ENCODE results near the gene STUB1.

Gene STUB1

DNA sequence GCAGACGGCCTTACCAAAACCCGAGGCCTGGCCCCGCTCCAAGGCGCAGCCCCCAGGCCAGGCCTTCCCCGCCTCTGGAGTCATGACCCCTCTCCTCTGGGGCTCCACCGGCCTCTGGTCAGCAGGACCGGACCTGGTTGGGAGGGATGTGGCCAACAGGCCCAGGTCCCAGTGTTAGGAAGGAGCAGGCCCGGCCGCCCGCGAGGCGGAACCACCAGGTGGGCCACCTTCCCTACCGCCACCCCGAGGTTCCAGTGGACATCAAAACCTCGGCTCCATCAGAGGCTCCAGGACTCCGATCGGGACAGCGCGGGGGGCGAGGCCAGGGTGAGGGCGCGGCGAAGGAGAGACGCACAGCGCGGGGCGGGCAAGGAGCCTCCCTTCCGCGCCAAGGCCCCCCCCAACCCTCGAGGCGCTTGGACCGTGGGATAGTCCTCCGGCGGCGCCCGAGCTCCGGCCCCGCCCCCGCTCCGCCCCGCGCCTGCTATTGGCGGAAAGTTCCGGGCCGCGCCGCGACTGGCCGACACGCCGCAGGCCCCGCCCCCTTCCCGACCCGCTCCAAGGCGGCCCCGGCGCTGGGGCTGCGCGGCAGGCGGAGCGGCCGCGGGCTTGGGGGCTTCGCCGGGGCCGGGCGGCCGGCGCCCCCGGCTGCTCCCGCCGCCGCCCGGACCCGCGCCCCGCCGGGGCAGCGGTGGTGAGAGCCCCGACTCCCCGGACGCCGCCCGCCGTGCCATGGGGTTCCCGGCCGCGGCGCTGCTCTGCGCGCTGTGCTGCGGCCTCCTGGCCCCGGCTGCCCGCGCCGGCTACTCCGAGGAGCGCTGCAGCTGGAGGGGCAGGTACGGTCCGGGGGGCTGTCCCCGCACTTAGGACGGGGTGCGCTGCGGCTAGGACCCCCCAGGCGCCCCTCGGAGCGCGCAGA is 34.6 kb downstream of the STUB1 start, which contains the start of gene METRN:
TSS of gene METRN (plus strand) at position 561 of the 919 bp plus-strand sequence. CDS start at position 733, 172 bp downstream.
- DNase-seq = peak; percentile 75 to 80

DNA sequence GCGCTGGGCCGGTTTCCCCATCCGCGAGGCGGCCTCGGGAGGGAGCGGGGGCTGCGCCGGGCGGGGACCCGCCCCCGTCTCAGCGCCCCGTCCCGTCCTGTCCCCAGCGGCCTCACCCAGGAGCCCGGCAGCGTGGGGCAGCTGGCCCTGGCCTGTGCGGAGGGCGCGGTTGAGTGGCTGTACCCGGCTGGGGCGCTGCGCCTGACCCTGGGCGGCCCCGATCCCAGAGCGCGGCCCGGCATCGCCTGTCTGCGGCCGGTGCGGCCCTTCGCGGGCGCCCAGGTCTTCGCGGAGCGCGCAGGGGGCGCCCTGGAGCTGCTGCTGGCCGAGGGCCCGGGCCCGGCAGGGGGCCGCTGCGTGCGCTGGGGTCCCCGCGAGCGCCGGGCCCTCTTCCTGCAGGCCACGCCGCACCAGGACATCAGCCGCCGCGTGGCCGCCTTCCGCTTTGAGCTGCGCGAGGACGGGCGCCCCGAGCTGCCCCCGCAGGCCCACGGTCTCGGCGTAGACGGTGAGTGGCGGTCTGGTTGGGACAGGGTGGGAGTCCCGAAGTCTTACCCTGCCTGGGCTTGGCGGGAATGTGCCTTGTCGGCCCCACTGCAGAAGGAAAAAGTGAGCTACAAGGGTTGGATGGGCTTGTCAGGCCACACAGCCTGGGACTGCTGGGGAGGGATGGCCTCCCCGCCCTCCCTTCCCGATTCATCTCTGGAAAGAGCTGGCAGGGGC is 35.4 kb downstream of the STUB1 start:
- peak in 1 of 2 experiments; percentile 48 for DNase-seq

DNA sequence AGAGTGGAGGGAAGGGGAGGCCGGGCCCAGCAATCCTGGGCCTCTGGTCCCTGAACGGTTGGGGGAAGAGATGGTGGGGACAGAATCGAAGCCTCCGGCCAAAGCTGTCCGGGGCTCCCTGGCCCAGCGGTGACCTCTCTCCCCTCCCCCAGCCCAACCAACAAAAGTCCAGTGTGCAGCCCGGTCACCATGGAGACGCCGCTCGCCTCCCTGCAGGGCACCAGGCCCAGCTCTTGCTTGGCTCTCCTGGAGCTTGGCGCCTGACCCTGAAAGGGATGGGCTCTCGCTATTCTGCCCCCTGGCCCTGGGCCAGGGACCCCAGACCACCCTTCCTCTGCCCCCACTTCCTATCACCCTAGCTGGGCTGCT is 36.0 kb downstream of the STUB1 start:
- no peak for DNase-seq

DNA sequence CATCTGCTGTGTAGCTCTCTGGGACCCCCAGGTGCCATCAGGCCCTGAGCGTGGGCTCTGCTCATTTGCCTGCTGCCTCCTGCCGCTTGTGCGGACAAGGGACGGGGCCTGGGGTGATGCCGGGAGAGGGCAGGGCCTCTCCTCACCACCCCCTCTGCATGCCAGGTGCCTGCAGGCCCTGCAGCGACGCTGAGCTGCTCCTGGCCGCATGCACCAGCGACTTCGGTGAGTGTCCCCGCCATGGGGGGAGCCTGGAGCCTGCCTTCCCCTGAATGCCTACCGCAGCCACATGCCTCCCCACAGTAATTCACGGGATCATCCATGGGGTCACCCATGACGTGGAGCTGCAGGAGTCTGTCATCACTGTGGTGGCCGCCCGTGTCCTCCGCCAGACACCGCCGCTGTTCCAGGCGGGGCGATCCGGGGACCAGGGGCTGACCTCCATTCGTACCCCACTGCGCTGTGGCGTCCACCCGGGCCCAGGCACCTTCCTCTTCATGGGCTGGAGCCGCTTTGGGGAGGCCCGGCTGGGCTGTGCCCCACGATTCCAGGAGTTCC is 36.6 kb downstream of the STUB1 start:
- no peak for DNase-seq

DNA sequence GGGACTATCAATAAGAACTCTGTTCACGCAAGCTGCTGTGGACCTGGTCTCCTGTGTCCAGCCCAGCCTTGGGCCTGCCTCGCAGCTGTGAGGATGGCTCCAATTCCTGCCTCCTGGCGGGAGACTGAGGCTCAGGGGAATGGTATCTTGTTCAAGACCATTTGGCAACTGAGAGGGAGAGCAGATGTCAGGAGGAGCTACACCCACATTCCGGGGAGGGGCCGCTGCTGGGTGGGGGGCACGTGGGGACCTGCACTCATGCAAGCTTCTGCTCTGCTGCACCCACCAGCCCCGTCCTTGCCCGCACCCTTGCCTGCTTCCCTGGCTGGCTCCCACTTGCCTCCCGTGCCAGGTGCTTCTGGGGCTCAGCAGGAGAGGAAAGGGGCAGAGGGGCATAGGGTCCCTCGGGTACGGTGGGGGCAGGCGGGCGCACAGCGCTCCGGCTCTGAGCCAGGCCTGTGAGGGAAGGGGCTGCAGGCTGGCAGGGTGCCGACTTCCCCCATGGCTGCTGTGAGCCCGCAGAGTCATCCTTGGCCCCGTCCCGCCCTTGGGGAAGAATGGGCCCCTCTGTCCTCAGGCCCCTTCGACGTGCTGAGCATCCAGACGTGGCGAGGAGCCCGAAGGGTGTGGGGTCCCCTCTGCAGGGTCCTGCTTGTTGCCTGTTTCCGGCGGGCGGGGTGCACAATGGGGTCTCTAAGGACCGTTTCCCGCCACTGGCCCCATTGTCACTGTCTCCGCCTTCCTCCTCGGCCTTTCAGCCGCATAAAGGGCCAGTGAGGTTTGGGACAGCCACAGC is 37.4 kb downstream of the STUB1 start:
- no peak for DNase-seq

DNA sequence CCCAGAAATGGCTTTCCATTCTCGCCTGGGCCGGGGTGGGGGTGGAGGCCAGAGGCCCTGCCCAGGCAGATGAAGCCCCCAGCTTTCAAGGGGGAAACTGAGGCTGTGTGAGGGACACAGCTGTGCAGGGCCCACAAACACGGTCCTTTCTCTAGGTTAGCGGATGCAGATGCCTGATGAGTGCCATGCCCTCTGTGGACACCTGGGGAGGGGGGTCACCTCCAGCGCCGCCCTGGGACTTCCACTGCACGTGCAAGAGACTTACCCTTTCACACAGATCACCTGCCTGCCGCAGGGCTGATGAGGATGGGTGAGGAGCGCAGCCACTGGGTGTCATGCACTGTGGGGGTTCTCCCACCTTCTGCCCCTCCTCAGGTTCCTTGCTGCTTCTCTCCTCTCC is 38.2 kb downstream of the STUB1 start:
- no peak for DNase-seq

DNA sequence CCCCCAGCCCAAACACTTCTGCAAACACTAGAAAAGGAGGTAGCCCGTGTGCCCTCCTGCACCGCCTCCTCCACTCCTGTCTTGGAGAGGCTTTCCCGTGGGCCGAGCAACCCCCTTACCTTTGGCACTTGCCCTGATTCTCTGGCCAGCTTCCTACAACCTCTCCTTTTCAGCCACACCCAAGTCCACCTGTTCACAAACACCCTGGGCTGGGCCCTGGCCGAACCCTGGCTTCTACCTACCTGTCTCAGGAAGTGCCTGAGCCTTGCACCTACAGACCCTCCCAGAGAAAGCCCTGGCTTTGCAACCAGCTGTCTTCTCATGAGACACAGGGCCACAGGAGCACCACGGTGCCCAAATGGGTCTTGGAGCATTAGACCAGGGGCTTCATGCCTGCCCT is 38.7 kb downstream of the STUB1 start:
- no peak for DNase-seq

DNA sequence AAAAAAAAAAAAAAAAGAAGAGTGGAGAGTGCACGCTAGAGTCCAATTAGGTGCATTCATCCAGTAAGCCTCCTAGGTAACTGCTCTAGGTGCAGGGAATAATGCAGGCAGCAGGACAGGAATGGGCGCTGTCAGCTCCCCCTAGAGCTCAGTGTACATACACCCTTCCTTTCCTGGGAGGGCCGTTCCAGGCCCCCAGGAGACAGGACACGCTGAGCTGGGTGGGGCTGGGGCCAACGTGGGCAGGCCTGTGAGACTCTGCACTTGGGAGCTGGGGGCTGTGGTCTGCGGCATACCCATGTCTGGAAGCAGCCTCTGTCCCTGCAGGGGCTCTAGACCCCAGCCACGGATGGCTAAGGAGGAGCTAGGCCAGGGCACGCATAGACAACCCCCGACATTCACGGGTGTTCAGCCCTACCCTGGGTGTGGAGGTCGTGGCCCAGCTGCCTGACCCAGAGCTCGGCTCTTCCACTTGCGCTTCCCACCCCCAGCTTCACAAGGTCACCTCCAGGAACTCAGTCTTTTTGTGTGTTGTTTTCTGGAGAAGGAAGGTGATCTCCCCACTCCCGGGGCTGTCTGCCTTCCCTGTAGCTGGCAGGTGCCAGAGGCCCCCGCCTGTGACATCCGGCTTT is 39.7 kb downstream of the STUB1 start:
- peak in 1 of 2 experiments; percentile 58 for DNase-seq

DNA sequence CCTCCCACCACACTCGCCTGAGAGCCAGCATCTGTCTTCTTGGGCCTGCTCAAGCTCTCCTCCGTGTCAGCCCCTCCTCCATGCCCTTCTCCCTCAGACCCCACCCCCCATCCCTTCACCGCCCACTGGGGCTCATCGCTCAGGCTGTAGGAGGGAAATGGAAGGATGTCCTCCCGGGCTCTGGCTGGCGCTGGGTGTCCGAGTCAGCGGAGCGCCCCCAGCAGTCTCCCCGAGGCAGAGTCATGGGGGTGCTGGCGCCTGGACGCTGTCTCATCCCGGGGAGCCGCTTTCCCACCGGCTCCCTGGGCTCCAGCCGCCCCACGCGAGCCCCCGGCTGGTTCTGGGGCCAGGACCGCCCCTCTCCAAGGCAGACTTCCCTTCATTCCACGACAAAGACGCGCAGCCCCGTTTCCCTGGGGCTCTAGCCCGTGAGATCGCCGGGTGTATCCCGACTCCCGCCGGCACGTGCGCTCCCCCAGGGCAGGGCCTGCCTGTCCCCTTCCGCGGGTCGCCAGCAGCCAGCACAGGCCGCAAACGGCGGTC is 40.3 kb downstream of the STUB1 start:
- peak; percentile 85 to 93 for DNase-seq

DNA sequence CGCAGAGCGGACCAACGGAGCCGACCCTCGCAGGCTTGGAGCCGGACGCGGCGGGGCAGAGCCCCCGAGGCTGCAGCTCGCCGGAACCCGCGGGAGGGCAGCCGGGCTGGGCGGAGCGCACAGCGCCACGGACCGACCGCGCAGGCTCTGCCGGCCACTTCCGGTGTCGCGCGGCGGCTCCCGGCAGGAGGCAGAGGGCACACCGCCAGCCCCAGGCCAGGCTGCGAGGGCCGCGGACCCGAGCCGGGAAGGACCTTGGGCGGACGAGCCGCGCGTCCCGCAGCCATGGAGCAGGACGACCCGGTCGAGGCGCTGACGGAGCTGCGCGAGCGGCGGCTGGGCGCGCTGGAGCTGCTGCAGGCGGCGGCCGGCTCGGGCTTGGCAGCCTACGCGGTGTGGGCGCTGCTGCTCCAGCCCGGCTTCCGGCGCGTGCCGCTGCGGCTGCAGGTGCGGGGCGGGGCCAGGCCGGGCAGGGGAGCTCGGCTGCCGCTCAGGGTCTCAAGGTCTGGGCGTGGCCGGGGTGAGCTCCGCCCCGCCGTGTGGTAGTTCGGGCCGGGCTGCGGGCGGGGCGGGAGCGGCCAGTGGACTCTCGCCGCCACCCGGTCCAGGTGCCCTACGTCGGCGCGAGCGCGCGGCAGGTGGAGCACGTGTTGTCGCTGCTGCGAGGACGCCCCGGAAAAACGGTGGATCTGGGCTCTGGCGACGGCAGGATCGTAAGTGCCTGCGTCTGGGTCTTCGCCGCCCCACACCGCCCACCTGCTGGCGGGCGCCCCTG is 41.0 kb downstream of the STUB1 start, which contains the start of gene ANTKMT:
TSS of gene ANTKMT (plus strand) at position 157 of the 775 bp plus-strand sequence. CDS start at position 286, 129 bp downstream.
- DNase-seq = peak; percentile 53 to 86

DNA sequence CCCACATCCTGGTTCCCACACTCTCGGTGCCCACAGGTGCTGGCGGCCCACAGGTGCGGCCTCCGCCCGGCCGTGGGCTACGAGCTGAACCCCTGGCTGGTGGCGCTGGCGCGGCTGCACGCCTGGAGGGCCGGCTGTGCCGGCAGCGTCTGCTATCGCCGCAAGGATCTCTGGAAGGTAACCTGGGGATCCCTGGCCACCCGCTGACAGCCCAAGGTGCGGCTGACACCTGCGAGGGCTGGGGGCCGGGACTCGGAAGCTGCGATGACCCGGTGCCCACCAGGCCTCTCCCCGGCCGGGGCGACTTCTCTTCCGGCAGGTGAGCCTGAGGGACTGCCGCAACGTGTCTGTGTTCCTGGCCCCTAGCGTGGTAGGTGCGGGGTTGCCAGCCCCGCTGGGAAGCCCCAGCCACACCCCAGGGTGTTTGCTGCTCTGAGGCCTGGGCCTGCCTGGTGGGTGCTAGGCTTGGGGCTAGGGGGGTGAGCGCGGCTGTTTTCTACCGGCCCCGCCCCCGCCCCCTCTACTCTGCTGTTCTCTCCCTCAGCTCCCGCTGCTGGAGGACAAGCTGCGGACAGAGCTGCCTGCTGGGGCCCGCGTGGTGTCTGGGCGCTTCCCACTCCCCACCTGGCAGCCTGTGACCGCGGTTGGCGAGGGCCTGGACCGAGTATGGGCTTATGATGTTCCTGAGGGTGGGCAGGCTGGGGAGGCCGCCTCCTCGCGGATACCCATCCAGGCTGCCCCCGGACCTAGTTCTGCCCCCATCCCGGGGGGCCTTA is 41.7 kb downstream of the STUB1 start:
- no peak for DNase-seq

DNA sequence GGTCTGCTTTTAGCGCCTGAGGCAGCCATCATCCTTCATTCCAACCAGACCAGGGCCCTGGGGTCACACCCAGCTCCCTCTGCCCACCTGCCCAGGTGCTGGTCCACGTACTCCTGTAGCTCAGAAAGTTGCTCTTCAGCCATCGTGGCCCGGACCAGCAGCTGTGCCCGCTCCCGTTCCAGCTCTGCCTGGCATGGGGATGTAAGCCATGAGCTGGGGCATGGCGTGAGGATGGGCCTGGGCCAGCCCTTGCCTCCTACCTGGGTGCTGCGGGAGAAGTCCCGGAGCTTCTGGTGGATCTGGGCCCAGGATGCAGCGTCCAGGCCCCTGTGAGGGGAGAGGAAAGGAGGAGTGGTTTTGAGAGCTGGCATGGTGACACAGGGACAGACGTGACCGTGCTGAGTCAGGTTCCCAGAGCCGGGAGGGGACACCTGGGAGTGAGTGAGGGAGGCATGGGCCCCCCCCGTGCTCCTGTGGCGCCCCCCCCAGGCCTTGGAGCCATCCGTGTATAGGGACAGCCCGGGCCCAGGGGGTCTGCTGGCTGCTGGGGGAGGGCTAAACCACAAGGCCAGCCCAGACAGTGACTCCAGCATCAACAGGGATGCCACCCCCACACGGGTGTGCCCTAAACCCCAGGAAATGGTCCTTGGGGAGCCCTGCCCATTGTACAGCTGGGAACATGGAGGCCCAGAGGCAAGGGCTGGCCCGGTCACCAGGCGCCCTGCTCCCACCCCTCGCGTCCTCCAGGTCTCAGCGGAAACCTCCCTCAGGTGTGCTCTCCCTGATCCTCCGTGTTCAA is 42.8 kb downstream of the STUB1 start:
- DNase-seq = no peak

DNA sequence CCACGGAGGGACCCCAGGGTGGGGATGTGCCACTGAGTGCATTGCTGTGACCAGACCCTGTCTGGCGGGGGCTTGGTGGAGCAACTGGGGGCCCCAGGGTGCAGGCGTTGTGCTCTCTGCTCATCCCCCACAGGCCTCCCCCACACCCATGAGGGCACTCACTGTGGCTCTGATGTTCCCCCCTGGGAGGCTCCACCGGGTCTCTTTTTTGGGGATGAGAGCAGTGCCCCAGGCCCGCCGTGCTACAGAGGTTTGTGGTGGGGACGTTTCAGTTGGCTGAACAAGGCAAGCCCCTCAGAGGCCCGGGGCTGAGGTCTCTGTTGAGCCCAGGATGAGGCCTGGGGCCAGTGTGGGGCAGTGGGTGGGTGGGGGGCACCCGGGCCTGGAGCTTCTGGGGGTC is 43.5 kb downstream of the STUB1 start:
- no peak for DNase-seq

DNA sequence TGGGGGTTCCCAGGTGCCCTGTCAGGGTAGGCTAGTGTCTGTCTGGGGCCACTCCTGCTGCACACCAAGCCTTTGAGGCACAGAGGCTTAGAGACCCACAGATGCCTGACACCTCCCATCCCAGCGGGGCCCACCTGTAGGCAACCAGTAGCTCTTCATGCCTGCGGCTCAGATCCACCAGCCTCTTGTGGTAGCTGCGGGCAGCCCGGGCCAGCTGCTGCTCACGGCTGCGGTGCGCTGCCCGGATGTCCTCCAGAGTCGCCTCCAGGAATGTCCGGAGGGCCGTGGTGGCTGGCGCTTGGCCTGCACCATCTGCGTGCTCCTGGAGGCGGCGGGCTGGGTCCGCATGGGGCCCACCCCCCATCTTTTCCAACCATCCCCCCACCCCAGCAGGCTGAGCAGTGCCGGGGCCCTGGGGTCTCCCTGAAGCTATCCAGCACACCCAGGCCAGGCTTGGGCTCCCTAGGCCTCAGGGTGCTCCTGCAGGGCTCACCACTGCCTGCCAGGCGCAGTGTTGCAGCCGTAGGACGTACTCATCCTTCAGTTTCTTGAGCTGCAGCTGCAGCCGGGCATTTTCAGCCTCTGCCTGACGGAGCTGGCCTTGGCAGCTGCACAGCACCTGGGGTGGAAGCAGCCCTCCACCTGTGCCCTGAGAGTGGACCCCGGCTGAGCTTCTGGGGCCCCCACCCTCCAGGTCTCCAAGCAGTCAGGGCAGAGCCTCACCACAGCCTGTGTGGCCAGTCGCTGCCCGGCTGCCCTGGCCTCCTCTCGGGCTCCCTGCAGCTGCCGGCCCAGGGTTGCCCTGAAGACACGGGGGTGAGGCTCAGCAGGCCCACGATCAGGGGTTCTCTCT is 44.2 kb downstream of the STUB1 start:
- DNase-seq = no peak

DNA sequence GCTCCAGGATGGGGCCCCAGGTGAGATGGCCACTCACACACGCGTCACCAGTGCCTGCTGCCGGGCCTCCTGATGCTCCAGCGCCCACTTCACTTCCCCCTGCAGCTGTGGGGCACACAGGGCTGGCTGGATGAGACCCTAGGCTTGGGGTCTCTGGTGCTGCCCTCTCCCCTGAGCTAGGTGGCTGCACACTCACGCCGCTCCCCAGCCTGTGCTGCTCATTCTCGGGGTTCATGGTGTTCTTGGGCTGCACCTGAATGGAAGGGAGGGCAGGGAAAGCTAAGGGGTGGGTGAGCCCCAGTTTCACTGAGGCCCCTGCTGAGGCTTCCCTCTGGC is 44.8 kb downstream of the STUB1 start:
- no peak for DNase-seq

DNA sequence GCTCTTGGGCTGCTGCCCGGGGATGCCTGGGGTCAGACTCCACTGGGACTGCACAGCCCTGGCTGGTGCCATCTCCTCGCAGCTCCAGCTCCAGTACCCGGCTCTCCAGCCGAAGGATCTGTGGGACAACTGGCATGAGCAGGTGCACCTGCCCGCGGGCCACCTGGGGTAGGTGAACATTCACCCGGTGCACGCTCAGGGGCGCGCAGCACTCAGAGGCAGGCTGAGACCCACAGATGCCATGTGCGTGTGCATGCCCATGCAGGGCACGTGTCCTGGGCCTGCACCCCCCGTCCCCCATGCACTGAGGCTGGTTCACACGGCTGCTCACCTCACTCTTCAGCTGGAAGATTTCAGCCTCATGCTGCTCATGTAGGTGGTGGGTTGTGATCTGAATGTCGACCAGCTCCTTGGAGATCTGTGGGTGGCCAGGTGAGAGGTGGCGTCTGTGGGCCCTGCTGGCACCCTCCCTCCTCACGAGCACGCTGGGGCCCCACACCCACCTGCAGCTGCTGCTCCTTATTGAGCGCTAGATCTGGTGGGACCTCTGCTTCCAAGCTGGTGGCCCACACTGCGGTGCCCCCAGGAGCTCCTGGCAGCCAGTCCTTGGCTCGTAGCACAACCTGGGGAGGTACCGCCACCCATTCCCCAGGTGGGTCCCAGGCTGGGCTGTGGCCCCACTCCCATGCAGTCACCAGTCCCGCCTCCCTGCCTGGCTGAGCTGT is 45.4 kb downstream of the STUB1 start:
- DNase-seq = no peak

DNA sequence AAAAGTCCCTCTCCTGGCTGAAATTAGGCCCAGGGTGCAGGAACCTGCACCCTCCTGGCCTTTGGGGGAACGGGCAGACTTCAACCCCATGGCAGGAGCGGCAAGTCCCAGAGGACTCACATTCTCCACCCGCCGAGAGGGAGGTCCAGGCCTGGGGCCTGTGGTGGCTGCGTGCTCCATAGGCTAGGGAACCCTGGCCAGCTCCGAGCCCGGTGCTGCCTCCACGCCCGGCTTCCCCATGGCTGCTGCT is 45.9 kb downstream of the STUB1 start:
- DNase-seq = no peak
